GM21717 (cell line): ENCODE data around the gene ERBIN.

Experiments
- ATAC-seq: cut with Tn5 transposase; IDR thresholded peaks from one replicate; pipeline ENCODE4 v1.9.1; 2021; ENCODE audit warnings: mild to moderate bottlenecking, moderate library complexity; ENCODE audit not compliant: unreplicated experiment

ERBIN gene

DNA sequence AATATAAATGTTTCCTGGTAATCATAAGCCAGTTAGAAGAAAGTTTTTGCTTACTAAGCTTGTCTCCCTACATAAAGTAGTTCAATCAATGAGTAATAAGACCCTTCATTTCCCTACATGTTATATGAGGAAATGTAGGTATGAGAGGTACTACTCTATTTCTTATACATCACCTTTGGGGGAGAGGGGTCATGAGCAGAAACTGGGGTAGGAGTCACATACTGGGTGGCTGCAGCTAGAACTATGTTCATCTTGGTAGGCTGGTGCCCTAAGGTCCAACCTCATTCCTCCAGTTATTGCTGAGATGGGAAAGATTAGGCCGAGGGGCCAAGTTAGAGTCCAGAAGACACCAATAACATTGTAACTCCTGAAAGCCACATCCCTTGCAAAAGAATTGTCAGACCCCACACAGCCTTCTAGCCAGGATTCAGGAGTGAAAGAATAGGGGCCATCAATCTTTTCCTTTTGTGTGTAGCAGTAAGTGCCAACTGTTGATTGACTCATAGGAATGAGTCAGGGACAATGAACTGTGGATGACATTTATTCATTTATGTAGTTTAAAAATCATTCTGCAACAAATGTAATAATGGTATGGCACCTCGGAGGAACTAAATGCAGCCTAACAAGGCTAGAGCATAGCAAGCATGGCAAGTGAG lies 196.1 kb downstream of the ERBIN start:
- no peak for ATAC-seq

- ATAC-seq = no peak
These were observed 202.8 kb downstream of the ERBIN start for GRCh38 chr5:66129144-66129543.

DNA sequence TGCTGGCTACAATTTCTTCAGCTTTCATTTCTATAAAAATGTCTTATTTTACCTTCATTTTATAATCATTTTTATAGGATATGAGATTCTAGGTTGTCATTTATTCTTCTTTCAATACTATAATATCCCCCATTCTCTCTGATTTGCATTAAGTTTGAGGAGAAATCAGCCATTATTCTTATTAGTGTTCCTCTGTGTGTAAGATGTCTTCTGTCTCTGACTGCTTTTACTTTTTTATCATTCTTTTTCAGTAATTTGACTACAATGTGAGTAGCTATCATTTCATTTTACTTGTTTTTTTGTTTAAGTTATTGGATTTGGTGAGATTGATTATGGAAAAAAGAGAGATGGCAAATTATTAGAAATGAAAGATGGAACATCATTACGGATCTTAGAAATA lies 204.1 kb downstream of the ERBIN start:
- no peak for ATAC-seq
